ENCODE measurements around the gene FAM161A. TPM values are rescaled to one million over a fixed set of nuclear protein-coding genes. Genes with fewer than 3 reads are reported as not detected.
"Not testable (repeated sequence)": the region's sequence is repeated elsewhere in the genome, so short reads cannot be mapped to it uniquely, and the experiment has no call there.

FAM161A gene
- total and polyA plus RNA-seq, 4 experiments from 2014 or later: 0.77 to 5.4 (median 3.1) TPM

DNA sequence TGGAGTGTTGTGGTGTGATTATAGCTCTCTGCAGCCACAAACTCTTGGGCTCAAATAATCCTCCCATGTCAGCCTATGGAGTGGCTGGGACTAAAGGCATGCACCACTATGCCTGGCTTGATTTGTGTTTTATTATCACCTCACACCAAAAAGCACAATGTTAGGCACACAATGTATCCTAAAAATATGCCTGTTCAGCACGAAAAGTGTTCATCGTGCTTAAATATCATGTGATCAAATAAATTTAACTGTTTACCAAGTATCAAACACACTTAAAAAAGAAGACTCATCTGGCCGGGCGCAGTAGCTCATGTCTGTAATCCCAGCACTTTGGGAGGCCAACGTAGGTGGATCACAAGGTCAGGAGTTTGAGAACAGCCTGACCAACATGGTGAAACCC is 29.0 kb upstream of the FAM161A start:
- H3K36me3 Mint-ChIP-seq: peaks cover 15 to 71% of the 10 kb centered on the region in 2 donors
- CTCF ChIA-PET (ENCODE audit: partially characterized antibody): no interaction called here

DNA sequence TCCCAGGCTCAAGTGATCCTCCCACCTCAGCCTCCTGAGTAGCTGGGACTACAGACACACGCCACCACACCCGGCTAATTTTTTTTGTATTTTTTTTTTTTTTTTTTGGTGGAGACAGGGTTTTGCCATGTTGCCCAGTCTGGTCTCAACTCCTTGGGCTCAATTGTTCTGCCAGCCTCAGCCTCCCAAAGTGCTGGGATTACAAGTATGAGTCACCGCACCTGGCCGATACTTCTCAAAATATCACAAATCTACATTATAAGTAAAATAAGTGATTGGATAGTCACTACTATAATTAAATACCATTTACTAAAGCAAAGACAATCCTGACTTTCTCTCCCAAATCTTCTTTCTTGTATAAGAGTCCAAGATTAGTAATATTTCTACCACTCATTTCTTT is 25.5 kb upstream of the FAM161A start:
- Mint-ChIP-seq H3K36me3 (peaks cover 28 to 77% of the 10 kb centered on the region in 2 donors), H3K27ac (peak overlapping the region in 2 of 7 donors; percentile 31 to 36)
- H3K4me1 Mint-ChIP-seq; H3K27me3 Mint-ChIP-seq; H3K4me1 ChIP-seq (ENCODE audit: insufficient read depth, low read length); POLR2A ChIA-PET (ENCODE audit: partially characterized antibody); H3K9me3 ChIP-seq (ENCODE audit: control insufficient read depth in 1 of 2, low read length in 2 of 2); H3K4me3 ChIP-seq (ENCODE audit: low read length in 2 of 2); H3K27me3 ChIP-seq (ENCODE audit: insufficient read depth, low read length); H3K9me3 Mint-ChIP-seq; H3K27ac ChIP-seq (ENCODE audit: low read depth, low read length); CTCF ChIA-PET (ENCODE audit: partially characterized antibody); DNase-seq; H3K4me3 Mint-ChIP-seq; intact Hi-C loops (cut with micrococcal nuclease): not testable (repeated sequence)
- peaks cover 72% of the 10 kb centered on the region for H3K36me3 ChIP-seq (ENCODE audit: insufficient read depth, low read length)

More for the DNA sequence above, 29.0 kb upstream of the FAM161A start:
- no peaks in the 10 kb centered on the region for H3K9me3 Mint-ChIP-seq
- peaks cover 13 to 24% (median 20%) of the 10 kb centered on the region in 4 donors for H3K4me1 Mint-ChIP-seq
- H3K4me3 ChIP-seq (ENCODE audit: low read length in 2 of 2): no peak overlapping the region
- H3K27ac Mint-ChIP-seq: peak overlapping the region in 1 of 7 donors; percentile 10
- H3K36me3 ChIP-seq (ENCODE audit: insufficient read depth, low read length): peaks cover 46% of the 10 kb centered on the region
- DNase-seq: no peak
- POLR2A ChIA-PET (ENCODE audit: partially characterized antibody): no interaction called here
- no peaks in the 10 kb centered on the region for H3K27me3 ChIP-seq (ENCODE audit: insufficient read depth, low read length)
- H3K27me3 Mint-ChIP-seq: no peaks in the 10 kb centered on the region
- H3K4me3 Mint-ChIP-seq: no peak overlapping the region
- H3K27ac ChIP-seq (ENCODE audit: low read depth, low read length): no peak overlapping the region
- H3K4me1 ChIP-seq (ENCODE audit: insufficient read depth, low read length): peaks cover 22% of the 10 kb centered on the region
- intact Hi-C loops (cut with micrococcal nuclease): loop anchor here (10.0 kb wide), 1 partner anchor 822 kb away; the partner anchor contains the start of gene EHBP1
- no peaks in the 10 kb centered on the region for H3K9me3 ChIP-seq (ENCODE audit: control insufficient read depth in 1 of 2, low read length in 2 of 2)

DNA sequence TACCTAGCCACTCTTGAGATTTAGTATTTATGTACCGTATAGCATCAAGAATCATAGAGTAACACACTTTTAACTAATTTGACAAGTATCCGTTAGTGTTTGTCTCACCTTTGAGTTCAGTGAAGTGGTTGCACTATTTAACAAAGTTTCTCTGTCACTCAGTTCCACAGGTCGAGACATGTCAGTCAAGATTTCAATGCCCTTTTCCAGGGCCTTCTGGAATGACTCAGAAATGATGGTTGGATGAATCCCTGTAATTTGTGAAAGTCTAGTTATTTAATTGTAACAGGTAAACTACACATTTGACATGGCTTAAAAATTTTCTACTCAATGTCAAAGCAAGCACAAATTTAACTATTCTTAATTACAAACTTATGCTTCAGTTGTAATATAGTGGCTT is 24.9 kb upstream of the FAM161A start:
- Mint-ChIP-seq H3K36me3 (peaks cover 33 to 81% of the 10 kb centered on the region in 2 donors), H3K4me1 (peaks cover 0 to 1% (median 0%) of the 10 kb centered on the region in 4 donors)
- H3K27me3 ChIP-seq (ENCODE audit: insufficient read depth, low read length): no peaks in the 10 kb centered on the region

DNA sequence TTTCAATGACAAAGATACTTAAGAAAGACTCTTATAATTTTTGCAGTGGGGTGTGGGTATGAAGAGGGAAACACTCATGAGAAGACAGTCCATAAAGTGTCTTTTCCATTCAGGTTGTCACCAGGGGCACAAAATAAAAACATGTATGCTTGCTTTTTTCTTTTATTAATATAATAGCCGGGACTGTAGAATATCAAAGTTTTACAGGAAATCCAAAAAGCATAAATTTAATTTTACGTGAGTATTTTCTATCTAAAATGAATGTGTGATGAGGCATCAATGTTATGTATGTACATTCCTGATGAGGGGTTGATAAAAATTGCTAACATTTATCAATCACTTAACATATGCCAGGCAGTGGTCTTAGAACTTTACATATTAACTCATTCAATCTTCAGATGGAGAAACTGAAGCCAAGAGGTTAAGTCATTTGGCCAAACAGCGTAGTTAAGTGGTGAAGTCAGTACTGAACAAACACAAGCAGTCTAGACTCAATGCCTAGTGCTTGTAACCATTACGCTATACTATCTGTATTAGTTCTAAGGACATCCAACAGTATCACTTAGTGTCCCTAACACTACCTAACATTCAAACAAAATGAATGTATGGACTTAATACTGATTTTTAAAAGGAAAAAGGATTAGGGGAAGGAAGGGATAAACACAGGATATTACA is 23.8 kb upstream of the FAM161A start:
- Histone ChIP-seq H3K27me3 (ENCODE audit: insufficient read depth, low read length) (no peaks in the 10 kb centered on the region), H3K9me3 (ENCODE audit: control insufficient read depth in 1 of 2, low read length in 2 of 2) (no peaks in the 10 kb centered on the region), H3K36me3 (ENCODE audit: insufficient read depth, low read length) (peaks cover 70% of the 10 kb centered on the region), H3K27ac (ENCODE audit: low read depth, low read length) (no peak overlapping the region), H3K4me1 (ENCODE audit: insufficient read depth, low read length) (no peaks in the 10 kb centered on the region), H3K4me3 (ENCODE audit: low read length in 2 of 2) (no peak overlapping the region)
- no peak overlapping the region for H3K4me3 Mint-ChIP-seq
- ChIA-PET CTCF (ENCODE audit: partially characterized antibody) (no interaction called here), POLR2A (ENCODE audit: partially characterized antibody) (no interaction called here)
- H3K36me3 Mint-ChIP-seq: peaks cover 34 to 82% of the 10 kb centered on the region in 2 donors
- no peak for DNase-seq
- intact Hi-C loops (cut with micrococcal nuclease): no loop called here
- H3K27me3 Mint-ChIP-seq: no peaks in the 10 kb centered on the region
- H3K4me1 Mint-ChIP-seq: peaks cover 0 to 1% (median 0%) of the 10 kb centered on the region in 4 donors
- no peak overlapping the region for H3K27ac Mint-ChIP-seq
- no peaks in the 10 kb centered on the region for H3K9me3 Mint-ChIP-seq

More for the DNA sequence above, 24.9 kb upstream of the FAM161A start:
- H3K4me3 Mint-ChIP-seq: no peak overlapping the region
- Histone ChIP-seq H3K9me3 (ENCODE audit: control insufficient read depth in 1 of 2, low read length in 2 of 2) (no peaks in the 10 kb centered on the region), H3K27ac (ENCODE audit: low read depth, low read length) (no peak overlapping the region), H3K4me3 (ENCODE audit: low read length in 2 of 2) (no peak overlapping the region), H3K4me1 (ENCODE audit: insufficient read depth, low read length) (no peaks in the 10 kb centered on the region), H3K36me3 (ENCODE audit: insufficient read depth, low read length) (peaks cover 74% of the 10 kb centered on the region)
- ChIA-PET POLR2A (ENCODE audit: partially characterized antibody) (no interaction called here), CTCF (ENCODE audit: partially characterized antibody) (no interaction called here)
- no peak for DNase-seq
- H3K27me3 Mint-ChIP-seq: no peaks in the 10 kb centered on the region
- no peaks in the 10 kb centered on the region for H3K9me3 Mint-ChIP-seq
- H3K27ac Mint-ChIP-seq: no peak overlapping the region
- intact Hi-C loops (cut with micrococcal nuclease): no loop called here

DNA sequence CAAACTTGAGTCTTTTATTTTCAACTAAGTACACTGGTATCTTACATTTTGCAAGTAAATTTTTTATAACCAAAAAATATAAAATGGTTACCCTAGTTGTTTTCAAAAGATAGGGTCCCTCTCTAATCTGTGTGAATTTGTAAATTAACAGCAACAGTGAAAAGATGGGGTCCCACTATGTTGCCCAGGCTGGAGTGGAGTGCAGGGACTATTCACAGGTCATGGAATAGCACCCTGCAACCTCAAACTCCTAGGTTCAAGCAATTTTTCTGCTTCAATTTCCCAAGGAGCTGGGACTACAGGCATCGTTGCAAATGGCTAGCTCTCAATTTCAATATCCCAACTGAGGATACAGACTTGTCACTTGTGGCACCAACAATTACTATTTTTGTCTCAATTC is 22.5 kb upstream of the FAM161A start:
- intact Hi-C loops (cut with micrococcal nuclease): no loop called here
- no peak for DNase-seq
- no peaks in the 10 kb centered on the region for H3K4me1 ChIP-seq (ENCODE audit: insufficient read depth, low read length)
- no peaks in the 10 kb centered on the region for H3K9me3 ChIP-seq (ENCODE audit: control insufficient read depth in 1 of 2, low read length in 2 of 2)
- ChIA-PET POLR2A (ENCODE audit: partially characterized antibody) (no interaction called here), CTCF (ENCODE audit: partially characterized antibody) (no interaction called here)
- no peak overlapping the region for H3K4me3 ChIP-seq (ENCODE audit: low read length in 2 of 2)
- Mint-ChIP-seq H3K9me3 (no peaks in the 10 kb centered on the region), H3K4me1 (peaks cover 0 to 4% (median under 1%) of the 10 kb centered on the region in 4 donors), H3K36me3 (peaks cover 39 to 80% of the 10 kb centered on the region in 2 donors), H3K27ac (no peak overlapping the region), H3K4me3 (no peak overlapping the region), H3K27me3 (no peaks in the 10 kb centered on the region)
- peaks cover 65% of the 10 kb centered on the region for H3K36me3 ChIP-seq (ENCODE audit: insufficient read depth, low read length)
- no peak overlapping the region for H3K27ac ChIP-seq (ENCODE audit: low read depth, low read length)
- no peaks in the 10 kb centered on the region for H3K27me3 ChIP-seq (ENCODE audit: insufficient read depth, low read length)

DNA sequence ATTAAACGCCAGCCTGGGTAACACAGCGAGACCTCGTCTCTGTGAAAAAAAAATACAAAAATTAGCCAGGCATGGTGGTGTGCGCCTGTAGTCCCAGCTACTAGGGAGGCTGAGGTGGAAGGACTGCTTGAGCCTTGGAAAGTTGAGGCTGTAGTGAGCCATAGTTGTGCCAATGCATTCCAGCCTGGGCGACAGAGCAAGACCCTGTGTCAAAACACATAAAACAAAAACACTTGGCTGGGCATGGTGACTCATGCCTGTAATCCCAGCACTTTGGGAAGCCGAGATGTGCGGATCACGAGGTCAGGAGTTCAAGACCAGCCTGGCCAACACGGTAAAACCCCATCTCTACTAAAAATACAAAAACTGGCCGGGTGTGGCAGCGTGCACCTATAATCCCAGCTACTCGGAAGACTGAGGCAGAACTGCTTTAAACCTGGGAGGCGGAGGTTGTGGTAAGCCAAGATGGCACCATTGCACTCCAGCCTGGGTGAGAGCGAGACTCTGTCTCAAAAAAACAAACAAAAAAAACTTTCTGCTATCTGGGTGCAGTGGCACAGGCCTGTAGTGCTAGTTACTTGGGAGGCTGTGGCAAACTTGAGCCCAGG is 12.7 kb upstream of the FAM161A start:
- Mint-ChIP-seq H3K9me3 (peaks cover 0 to 18% (median 11%) of the 10 kb centered on the region in 8 donors), H3K36me3 (peaks cover 60 to 61% of the 10 kb centered on the region in 2 donors), H3K27ac (peak overlapping the region in 1 of 7 donors; percentile 23)
- H3K4me3 Mint-ChIP-seq; H3K27ac ChIP-seq (ENCODE audit: low read depth, low read length); H3K4me3 ChIP-seq (ENCODE audit: low read length in 2 of 2); CTCF ChIA-PET (ENCODE audit: partially characterized antibody); H3K27me3 Mint-ChIP-seq; intact Hi-C loops (cut with micrococcal nuclease); H3K27me3 ChIP-seq (ENCODE audit: insufficient read depth, low read length); H3K9me3 ChIP-seq (ENCODE audit: control insufficient read depth in 1 of 2, low read length in 2 of 2); H3K4me1 Mint-ChIP-seq; DNase-seq; H3K4me1 ChIP-seq (ENCODE audit: insufficient read depth, low read length): not testable (repeated sequence)
- POLR2A ChIA-PET (ENCODE audit: partially characterized antibody): interaction anchor here (0.6 to 1.1 kb wide), 2 partner anchors 12 to 13 kb away, joined by 3 to 5 read pairs; partner anchors contain the start of gene FAM161A
- H3K36me3 ChIP-seq (ENCODE audit: insufficient read depth, low read length): peaks cover 12% of the 10 kb centered on the region

DNA sequence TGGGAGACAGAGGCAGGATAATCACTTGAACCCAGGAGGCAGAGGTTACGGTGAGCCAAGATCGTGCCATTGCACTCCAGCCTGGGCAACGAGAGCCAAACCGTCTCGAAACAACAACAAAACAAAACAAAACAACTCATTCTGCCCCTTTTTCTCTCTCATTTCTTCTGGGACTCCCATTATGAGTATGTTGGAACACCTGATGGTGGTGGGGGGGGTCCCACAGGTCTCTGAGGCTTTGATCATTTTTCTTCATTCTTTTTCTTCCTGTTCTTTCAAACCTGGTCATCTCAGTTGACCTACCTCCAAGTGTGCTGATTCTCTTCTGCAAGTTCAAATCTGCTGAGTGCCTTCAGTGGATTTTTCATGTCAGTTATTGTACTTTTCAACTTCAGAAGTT is 8.2 kb upstream of the FAM161A start:
- Histone ChIP-seq H3K4me1 (ENCODE audit: insufficient read depth, low read length) (no peaks in the 10 kb centered on the region), H3K4me3 (ENCODE audit: low read length in 2 of 2) (no peak overlapping the region), H3K36me3 (ENCODE audit: insufficient read depth, low read length) (no peaks in the 10 kb centered on the region), H3K9me3 (ENCODE audit: control insufficient read depth in 1 of 2, low read length in 2 of 2) (peaks cover 0 to 3% of the 10 kb centered on the region in 2 donors), H3K27ac (ENCODE audit: low read depth, low read length) (no peak overlapping the region), H3K27me3 (ENCODE audit: insufficient read depth, low read length) (no peaks in the 10 kb centered on the region)
- CTCF ChIA-PET (ENCODE audit: partially characterized antibody): interaction anchor here (0.6 kb wide), 1 partner anchor 10 kb away, joined by 3 read pairs; no protein-coding TSS in a partner anchor
- Mint-ChIP-seq H3K27ac (peak overlapping the region in 1 of 7 donors; percentile 43), H3K9me3 (peaks cover 0 to 26% (median 12%) of the 10 kb centered on the region in 8 donors), H3K36me3 (peaks cover 29 to 33% of the 10 kb centered on the region in 2 donors), H3K4me3 (no peak overlapping the region), H3K27me3 (no peaks in the 10 kb centered on the region), H3K4me1 (no peaks in the 10 kb centered on the region)
- intact Hi-C loops (cut with micrococcal nuclease): no loop called here
- no peak for DNase-seq
- POLR2A ChIA-PET (ENCODE audit: partially characterized antibody): interaction anchor here (1.7 kb wide), 1 partner anchor 8 kb away, joined by 6 read pairs; the partner anchor contains the start of gene FAM161A
